Measurements from ENCODE around the gene GNPTG.

- TF ChIP-seq CTCF (IDR thresholded peaks at IDR 0.05): no peak
- TF ChIP-seq EZH2 (IDR thresholded peaks at IDR 0.05; ENCODE audit: borderline replicate concordance, insufficient read depth, low read depth, low read length, poor library complexity, severe bottlenecking): no peak
These were observed 20.6 kb upstream of the GNPTG start for GRCh38 chr16:1330931-1331711.
